GM12801 (cell line): ENCODE results near the gene SPATA17.

ENCODE experiments used
- TF ChIP-seq, protein P1 (sequence below): IDR thresholded peaks from one replicate; pipeline ENCODE4 v1.5.1; 2011; ENCODE audit warnings: control low read depth; ENCODE audit not compliant: insufficient read length; ENCODE audit errors: extremely low read depth

Gene SPATA17

DNA sequence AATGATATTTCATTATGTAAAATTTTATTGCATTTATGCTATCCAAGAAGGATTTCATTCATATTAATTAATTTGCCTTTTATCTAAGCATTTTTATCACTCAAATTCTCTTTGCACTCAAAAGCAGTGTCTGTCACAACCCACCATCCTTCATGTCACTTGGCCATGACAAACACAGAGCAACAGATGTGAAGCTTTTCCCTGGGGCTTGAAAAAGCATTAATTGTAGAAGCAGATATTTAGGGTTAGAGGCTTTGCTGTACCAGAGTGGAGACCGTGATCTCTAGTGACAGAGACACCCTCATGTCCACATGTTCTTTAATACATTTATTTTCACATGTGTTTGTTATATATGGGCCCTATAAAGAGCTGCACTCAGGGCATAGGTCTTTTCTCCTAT lies 230.5 kb downstream of the SPATA17 start:
- TF ChIP-seq, protein P1, sequence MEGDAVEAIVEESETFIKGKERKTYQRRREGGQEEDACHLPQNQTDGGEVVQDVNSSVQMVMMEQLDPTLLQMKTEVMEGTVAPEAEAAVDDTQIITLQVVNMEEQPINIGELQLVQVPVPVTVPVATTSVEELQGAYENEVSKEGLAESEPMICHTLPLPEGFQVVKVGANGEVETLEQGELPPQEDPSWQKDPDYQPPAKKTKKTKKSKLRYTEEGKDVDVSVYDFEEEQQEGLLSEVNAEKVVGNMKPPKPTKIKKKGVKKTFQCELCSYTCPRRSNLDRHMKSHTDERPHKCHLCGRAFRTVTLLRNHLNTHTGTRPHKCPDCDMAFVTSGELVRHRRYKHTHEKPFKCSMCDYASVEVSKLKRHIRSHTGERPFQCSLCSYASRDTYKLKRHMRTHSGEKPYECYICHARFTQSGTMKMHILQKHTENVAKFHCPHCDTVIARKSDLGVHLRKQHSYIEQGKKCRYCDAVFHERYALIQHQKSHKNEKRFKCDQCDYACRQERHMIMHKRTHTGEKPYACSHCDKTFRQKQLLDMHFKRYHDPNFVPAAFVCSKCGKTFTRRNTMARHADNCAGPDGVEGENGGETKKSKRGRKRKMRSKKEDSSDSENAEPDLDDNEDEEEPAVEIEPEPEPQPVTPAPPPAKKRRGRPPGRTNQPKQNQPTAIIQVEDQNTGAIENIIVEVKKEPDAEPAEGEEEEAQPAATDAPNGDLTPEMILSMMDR, result no peak

DNA sequence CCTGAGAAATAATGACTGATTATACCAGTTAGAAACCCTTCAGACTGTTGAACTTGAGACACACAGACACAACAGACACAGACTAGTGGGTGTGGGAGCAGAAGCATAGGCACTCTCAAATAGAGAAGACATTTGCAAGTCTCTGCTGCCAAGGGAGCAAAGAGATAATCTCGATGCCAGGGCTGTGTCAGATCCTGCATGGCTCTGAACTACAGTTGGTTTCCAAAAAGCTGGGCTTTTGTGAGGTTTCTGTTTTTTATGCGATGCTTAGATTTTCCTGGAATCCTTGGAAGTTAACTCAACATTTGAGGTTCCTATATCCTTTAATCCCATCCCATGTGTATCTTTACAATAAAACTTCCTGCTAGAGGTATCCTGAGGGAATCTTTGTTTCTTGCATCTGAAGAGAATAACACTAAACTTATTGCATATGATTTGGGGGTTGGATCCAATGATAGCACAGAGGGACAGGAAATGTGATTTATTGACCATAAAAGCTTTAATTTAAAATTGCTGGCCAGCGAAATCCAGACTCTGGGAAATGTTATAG lies 236.4 kb downstream of the SPATA17 start:
- TF ChIP-seq, protein P1, result no peak

DNA sequence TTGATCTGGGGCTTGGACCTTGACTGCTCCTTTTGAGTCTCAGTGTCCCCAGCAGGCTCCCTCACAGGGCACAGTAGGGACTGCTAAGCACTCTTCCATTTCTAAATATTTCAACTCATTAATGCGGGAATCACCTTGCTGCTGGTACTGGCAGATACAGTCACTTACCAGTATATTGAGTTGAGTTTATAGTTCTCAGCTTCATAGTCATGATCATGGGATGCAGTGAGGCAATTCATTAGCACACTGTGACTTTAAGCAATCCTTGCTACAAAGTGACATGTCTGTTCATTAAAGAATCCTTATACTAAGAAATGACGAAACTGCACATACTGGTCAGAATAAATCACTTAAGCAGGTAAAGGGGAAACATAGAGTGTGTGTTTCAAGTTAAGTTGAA lies 240.8 kb downstream of the SPATA17 start:
- TF ChIP-seq, protein P1, result no peak

DNA sequence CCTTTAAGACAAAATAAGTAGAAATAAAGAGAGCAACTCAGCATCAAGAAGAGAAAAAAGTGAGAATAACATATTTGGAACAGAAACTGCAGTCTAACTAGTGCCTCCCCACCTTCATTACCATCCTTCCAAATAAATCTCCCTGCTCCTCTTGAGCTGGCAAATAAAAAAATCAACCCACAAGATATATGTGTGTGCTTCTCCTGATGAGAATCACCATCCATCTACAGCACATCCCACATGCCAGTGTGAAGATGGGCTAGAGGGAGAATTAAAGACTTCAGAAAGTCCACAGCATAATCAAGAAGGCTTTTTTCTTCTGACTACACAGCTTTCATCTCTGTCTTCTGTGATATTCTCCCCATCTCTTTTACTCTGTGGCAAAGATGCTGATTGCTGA lies 244.1 kb downstream of the SPATA17 start:
- TF ChIP-seq, protein P1, result no peak

DNA sequence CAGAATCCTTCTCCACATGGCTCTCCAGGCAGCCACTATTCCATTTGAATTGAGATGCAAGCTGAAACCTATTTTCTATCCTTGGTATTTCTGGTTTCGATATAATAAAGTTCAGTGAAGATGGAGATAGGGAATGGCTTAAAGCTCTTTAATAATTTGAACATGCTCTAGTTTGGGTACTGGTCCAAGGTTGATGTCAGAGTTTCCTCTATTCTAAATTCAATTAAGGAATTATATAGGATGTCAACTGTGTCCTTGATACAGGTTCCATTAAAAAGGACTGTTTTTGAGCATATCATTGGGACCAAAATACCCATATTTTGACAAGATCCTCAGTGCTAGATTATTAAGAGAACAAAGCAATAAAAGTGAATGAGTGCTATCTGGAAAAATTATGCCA lies 245.3 kb downstream of the SPATA17 start:
- TF ChIP-seq, protein P1, result no peak

DNA sequence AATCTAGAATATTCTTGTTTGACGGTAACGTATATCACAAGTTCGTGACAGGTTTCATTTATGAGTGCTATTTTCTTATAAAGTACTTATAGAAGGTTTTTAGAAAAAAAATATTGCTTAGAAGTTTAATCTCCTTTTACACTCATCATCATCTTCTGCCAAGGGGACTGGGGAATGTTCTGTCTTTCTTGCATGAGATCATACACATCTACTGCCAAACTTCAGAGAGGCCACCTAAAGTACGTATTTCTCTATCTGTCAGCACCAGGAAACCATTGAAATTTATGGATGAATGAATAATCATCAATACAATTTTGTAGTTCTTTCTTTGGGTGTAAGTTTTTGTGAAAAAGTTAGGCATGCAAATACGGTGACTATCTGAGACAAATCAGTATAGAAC lies 245.8 kb downstream of the SPATA17 start:
- TF ChIP-seq, protein P1, result no peak

DNA sequence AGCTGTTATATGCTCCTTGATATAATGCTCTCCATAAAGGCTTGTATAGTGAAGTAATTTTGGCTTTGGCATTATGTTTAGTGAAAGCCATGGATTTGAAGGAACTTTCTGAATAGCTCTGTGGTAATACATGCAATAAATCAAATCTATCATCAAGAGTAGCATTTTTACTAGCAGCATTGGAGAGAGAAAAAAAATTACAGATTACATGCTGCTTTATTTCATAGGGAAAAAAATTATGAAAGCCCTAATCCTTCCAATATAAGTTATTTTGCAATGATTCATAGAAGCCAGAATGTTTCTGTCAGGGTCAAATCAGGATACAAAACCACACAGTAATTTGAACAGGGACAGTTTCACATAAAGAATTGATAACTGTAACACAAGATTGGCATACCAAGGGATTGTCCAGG lies 250.0 kb downstream of the SPATA17 start:
- TF ChIP-seq, protein P1, result no peak
